NCI-H1436 treated with DMSO at 0.1 percent for 48 hours (cell line): ENCODE measurements around the gene ZNF32.

ENCODE experiments used
- DNase-seq: peaks from one replicate; lab custom pipeline; 2025; lab: John Stamatoyannopoulos, UW

ZNF32 gene

GRCh38 chr10:43648398-43649184 is at the start of gene ZNF32:
TSS of gene ZNF32 (minus strand) at chr10:43648881. CDS start at chr10:43646133, 2,748 bp downstream.
- DNase-seq, result no peak

- no peak for DNase-seq
These were observed 49.5 kb upstream of the ZNF32 start for GRCh38 chr10:43698156-43698555.

- no peak for DNase-seq
These were observed 48.3 kb upstream of the ZNF32 start for GRCh38 chr10:43696909-43697483.

- DNase-seq, result no peak
These were observed 47.0 kb upstream of the ZNF32 start for GRCh38 chr10:43695730-43696129.

GRCh38 chr10:43695321-43695720 is 46.6 kb upstream of the ZNF32 start:
- DNase-seq, result no peak

GRCh38 chr10:43694526-43694925 is 45.8 kb upstream of the ZNF32 start:
- DNase-seq, result no peak

- no peak for DNase-seq
These were observed 44.9 kb upstream of the ZNF32 start for GRCh38 chr10:43693602-43694001.

- DNase-seq, result no peak
These were observed 43.6 kb upstream of the ZNF32 start for GRCh38 chr10:43692051-43692825.

GRCh38 chr10:43691485-43691884 is 42.8 kb upstream of the ZNF32 start:
- no peak for DNase-seq

GRCh38 chr10:43689955-43690771 is 41.5 kb upstream of the ZNF32 start:
- DNase-seq, result no peak

- no peak for DNase-seq
These were observed 40.9 kb upstream of the ZNF32 start for GRCh38 chr10:43689618-43689954.

- DNase-seq, result no peak
These were observed 40.4 kb upstream of the ZNF32 start for GRCh38 chr10:43689007-43689491.

- no peak for DNase-seq
These were observed 39.7 kb upstream of the ZNF32 start for GRCh38 chr10:43688348-43688892.

GRCh38 chr10:43687373-43687772 is 38.7 kb upstream of the ZNF32 start:
- no peak for DNase-seq

GRCh38 chr10:43686414-43686813 is 37.7 kb upstream of the ZNF32 start:
- DNase-seq, result no peak

- no peak for DNase-seq
These were observed 37.1 kb upstream of the ZNF32 start for GRCh38 chr10:43685744-43686143.

GRCh38 chr10:43684292-43684559 is 35.5 kb upstream of the ZNF32 start:
- DNase-seq, result no peak

- no peak for DNase-seq
These were observed 35.0 kb upstream of the ZNF32 start for GRCh38 chr10:43683451-43684291.

GRCh38 chr10:43682956-43683355 is 34.3 kb upstream of the ZNF32 start:
- no peak for DNase-seq

- no peak for DNase-seq
These were observed 33.0 kb upstream of the ZNF32 start for GRCh38 chr10:43681721-43682120.

GRCh38 chr10:43681220-43681619 is 32.5 kb upstream of the ZNF32 start:
- no peak for DNase-seq
